Thyroid gland (tissue), 4 donors: Measurements from ENCODE around the gene GNAT2.

ENCODE experiments used
- CTCF ChIP-seq, 6 experiments: fragments of 200-600 bp in 3 of 6; fragments of 450-650 bp in 3 of 6; sonication (generic) in 3 of 6; IDR thresholded peaks; one replicate each; pipeline ENCODE4 v1.5.1; 2016 to 2019; ENCODE audit warnings: antibody characterized with exemption in 6 of 6, mild to moderate bottlenecking in 2 of 6, inconsistent platforms in 1 of 6, moderate library complexity in 1 of 6
- POLR2A ChIP-seq, 2 donors: fragments of 450-650 bp; IDR thresholded peaks; one replicate each; pipeline ENCODE4 v1.6.1; 2017; ENCODE audit warnings: antibody characterized with exemption in 2 of 2, mild to moderate bottlenecking in 2 of 2, moderate library complexity in 1 of 2

GRCh38 chr1:109626682-109627408 lies 7.4 kb upstream of the GNAT2 start:
- TF ChIP-seq CTCF (IDR thresholded peaks at IDR 0.05) (no peak), POLR2A (IDR thresholded peaks at IDR 0.05) (no peak)
